Heart left ventricle (tissue), 13 donors: ENCODE data around the gene SERINC5.

Experiments
- POLR2A ChIP-seq, 2 donors: fragments of 450-650 bp; IDR thresholded peaks; one replicate each; pipeline ENCODE4 v1.6.1; 2017; ENCODE audit warnings: antibody characterized with exemption in 2 of 2, mild to moderate bottlenecking in 2 of 2, moderate library complexity in 2 of 2
- TF ChIP-seq, protein P1 (sequence below), 12 donors: fragments of 200-600 bp; sonication (generic) in 4 of 12; IDR thresholded peaks; one replicate each; pipeline versions ENCODE4 v1.5.0 to v1.8.0; 2018 to 2022; ENCODE audit warnings: antibody characterized with exemption in 12 of 12, mild to moderate bottlenecking in 5 of 12
- donor health status: ischemic (EF 13 %, LVEDD 7.1; RV severe dilation, severe dysfunction).
- donor health status: DM: no; HTN: yes; CAD: no.
- donor health status: DM: no; HTN: no; CAD: no.
- donor health status: ischemic (EF 25% LVEDD 6.9; RV normal size, moderate dysfunction).
- donor health status: ischemic (EF 25% LVEDD 5.7; RV mildly dilated, moderate dysfunction).
- donor health status: ischemic (EF 35%, LVEDD 5.7; RV mildly dilated, moderate dysfunction).
- donor health status: nonischemic (EF 11% LVEDD 7.7; RV severe dilation, severe dysfunction).
- donor health status: DM: yes; HTN: yes; CAD: no.
- donor health status: PGD.
- donor health status: ischemic (EF 29% LVEDD 5.4; RV normal size, mild dysfunction).
- donor health status: nonischemic (EF 23%, LVEDD 6.1; RV moderate dilation, normal function).

DNA sequence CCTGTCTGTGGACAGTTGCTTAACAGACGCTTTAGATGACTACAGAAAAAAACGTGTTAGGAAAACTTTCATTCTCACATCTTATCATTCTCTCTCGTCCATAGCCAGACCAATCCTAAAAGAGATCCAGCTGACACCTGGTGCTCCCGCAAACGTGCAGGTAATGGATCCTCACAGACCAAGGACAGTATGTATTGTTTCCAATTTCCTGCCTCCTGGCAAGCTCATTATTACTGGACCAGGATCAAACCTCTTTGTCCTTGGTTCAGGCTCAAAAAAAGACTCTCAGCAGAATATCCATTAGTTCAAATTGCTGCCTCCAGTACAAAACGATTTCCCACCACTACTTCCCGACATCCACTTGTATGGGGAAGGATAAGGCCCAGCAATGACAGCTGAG lies 62.4 kb downstream of the SERINC5 start:
- no peak for TF ChIP-seq POLR2A (IDR thresholded peaks at IDR 0.05)
- TF ChIP-seq, protein P1, sequence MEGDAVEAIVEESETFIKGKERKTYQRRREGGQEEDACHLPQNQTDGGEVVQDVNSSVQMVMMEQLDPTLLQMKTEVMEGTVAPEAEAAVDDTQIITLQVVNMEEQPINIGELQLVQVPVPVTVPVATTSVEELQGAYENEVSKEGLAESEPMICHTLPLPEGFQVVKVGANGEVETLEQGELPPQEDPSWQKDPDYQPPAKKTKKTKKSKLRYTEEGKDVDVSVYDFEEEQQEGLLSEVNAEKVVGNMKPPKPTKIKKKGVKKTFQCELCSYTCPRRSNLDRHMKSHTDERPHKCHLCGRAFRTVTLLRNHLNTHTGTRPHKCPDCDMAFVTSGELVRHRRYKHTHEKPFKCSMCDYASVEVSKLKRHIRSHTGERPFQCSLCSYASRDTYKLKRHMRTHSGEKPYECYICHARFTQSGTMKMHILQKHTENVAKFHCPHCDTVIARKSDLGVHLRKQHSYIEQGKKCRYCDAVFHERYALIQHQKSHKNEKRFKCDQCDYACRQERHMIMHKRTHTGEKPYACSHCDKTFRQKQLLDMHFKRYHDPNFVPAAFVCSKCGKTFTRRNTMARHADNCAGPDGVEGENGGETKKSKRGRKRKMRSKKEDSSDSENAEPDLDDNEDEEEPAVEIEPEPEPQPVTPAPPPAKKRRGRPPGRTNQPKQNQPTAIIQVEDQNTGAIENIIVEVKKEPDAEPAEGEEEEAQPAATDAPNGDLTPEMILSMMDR (IDR thresholded peaks at IDR 0.05): no peak
